Anterior cingulate cortex (tissue), 58 donors: ENCODE data around the gene NAALADL2.
"Not testable (repeated sequence)": the region's sequence is repeated elsewhere in the genome, so short reads cannot be mapped to it uniquely, and the experiment has no call there.

Experiments
- DNase-seq, 58 donors: peaks; one replicate each; lab custom pipeline; 2025; lab: John Stamatoyannopoulos, UW

Gene NAALADL2

DNA sequence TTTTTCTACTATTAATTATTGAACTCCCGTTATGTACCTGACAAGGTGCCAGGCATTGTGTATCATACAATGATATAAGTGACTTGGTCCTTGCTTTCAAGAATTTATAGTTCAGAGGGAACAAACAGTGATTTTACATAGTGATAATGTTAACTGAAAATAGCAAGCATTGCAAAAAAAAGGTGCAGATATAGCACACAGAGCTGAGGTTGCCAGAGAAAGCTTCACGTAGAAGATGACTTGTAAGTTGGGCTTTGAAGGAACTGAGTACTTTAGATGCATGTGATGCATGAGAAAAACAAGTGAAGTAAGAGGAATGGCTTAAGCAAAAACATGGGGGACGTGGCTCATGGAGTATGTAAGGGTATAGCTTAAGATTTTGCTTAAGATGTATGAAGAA lies 584.5 kb downstream of the NAALADL2 start:
- DNase-seq: no peak

DNA sequence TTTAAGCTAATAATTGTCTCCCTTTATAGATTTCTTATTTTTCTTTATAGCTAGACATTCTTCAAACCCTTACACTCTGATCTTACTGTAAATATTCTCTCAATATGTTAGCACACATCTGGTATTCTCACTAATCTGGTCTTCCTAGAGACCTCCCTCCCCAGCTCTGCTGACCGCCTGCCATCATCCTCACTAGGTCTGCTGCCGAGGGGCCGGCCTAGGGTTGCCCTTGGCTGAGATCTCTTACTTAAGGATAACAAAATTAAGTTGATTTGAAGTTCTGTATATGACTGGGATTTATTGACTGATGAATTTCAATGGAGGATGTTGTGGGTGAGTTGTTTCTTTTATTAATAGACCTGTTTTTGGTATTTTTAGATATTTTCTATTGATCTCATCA lies 586.6 kb downstream of the NAALADL2 start:
- DNase-seq: no peak

DNA sequence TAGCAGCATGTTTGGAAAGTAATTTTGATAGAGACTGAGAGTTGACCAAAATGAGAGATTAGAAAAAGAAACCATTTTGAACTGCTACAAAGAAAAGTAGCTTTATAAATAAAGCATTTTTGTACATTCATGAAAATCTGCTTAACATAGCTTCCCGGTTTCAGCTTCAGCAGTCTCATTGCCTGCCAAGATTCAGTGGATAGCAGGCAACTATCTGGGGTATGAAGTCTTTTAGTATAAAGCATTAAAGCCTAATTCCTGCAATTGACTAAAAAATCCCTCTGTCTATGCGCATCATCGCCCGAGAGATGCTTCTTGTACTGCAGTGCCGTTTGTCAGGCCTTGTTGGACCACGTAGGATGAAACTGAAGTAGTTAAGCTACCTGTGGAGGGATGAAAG lies 588.4 kb downstream of the NAALADL2 start:
- no peak for DNase-seq

GRCh38 chr3:175453361-175453760 lies 594.2 kb downstream of the NAALADL2 start:
- no peak for DNase-seq

DNA sequence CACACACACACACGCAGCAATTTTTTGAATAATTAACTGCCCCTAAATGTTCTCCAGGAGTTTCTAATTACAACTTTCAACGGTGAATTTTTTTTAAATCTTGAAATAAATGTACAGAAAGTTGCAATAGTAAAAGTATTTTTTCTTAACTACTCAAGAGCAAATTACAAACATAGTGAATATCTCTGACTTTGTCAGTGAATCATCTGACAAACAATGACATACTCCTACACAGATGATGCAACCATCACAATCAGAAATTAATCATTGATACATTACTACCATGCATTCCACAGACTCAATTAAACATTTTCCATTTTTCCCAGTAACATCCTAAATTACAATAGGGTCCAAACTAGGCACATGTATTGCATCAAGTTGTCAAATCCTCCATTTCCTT lies 597.3 kb downstream of the NAALADL2 start:
- no peak for DNase-seq

- no peak for DNase-seq
These were observed 598.2 kb downstream of the NAALADL2 start for GRCh38 chr3:175457301-175457700.

- DNase-seq: not testable (repeated sequence)
These were observed 601.8 kb downstream of the NAALADL2 start for GRCh38 chr3:175460849-175461399.

- DNase-seq: no peak
These were observed 605.2 kb downstream of the NAALADL2 start for GRCh38 chr3:175464362-175464761.

DNA sequence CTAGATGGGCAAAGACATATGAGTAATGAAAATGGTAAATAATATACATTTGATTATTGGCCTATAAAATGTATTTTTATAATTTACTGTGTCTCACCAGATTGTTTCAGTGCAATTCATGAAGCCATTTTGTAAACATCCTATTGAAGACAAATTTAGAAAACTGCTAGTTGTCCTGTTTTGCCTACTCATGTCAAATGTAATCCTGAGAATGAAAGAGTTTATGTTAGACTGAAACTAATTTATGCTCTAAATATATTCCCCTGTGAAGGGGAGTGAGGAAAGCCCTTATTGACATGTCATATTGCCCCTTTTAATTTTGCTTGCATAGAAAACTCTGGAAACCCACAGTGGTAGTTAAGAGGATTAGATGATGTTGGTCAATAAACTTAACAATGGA lies 610.0 kb downstream of the NAALADL2 start:
- no peak for DNase-seq

GRCh38 chr3:175475765-175476164 lies 616.6 kb downstream of the NAALADL2 start:
- no peak for DNase-seq

- DNase-seq: no peak
These were observed 617.4 kb downstream of the NAALADL2 start for GRCh38 chr3:175476489-175476888.

DNA sequence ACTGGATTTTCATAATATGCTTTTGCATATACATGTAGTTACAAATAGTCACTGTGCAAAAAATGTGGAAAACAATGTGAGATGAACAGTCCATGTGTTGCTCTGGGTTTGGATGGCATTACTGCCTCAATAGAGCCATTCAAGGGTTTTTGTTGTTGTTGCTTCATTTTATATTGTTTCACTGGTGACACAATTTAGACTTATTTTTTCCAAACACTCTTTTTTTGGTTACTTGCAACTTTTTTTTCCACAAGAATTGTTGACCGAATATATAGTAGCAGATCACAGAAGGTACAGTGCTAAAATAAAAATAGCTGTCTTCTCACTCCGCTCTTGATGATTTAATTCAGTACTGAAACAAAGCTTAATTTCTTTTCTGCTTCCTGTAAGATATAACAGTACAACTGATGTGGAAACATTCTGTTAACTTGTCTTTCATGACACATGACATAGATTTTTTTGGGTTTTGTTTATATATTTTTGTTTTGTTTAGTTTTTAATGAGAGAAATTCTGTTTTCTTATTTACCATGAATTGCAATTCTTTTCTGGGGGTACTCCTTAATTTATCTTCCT lies 618.6 kb downstream of the NAALADL2 start:
- no peak for DNase-seq

GRCh38 chr3:175478301-175478700 lies 619.2 kb downstream of the NAALADL2 start:
- no peak for DNase-seq

GRCh38 chr3:175479175-175479574 lies 620.0 kb downstream of the NAALADL2 start:
- no peak for DNase-seq

DNA sequence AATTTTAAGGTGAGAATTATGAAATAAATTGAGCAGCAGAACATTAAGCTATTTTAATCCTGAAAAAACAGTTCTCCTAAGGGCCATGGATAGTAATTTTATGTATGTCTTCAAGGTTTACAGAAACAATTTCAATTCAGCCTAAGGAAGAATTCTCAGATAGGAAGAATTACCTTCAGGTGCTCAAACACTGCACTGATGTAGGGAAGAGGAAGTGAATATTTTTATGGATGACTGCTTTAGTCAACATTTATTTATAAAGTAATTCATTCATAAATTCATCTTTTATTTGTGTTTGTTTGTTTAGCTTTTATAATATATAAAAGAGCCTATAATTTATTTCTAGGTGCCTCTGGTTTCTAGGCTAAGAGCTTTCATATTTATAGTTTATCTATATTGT lies 620.7 kb downstream of the NAALADL2 start:
- DNase-seq: no peak

- DNase-seq: no peak
These were observed 625.5 kb downstream of the NAALADL2 start for GRCh38 chr3:175484666-175485065.

DNA sequence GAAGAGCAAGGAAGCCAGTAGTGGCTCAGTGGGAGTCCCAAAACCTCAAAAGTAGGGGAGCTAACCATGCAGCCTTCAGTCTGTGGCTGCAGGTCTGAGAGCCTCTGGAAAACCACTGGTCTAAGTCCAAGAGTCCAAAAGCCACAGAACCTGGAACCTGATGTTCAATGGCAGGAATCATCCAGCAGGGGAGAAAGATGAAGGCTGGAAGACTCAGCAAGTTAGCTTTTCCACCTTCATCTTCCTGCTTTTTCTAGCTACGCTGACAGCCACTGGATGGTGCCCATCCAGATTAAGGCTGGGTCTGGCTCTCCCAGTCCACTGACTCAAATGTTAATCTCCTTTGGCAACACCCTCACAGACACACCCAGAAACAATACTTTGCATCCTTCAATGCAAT lies 626.3 kb downstream of the NAALADL2 start:
- DNase-seq: no peak

GRCh38 chr3:175486255-175486654 lies 627.1 kb downstream of the NAALADL2 start:
- no peak for DNase-seq

DNA sequence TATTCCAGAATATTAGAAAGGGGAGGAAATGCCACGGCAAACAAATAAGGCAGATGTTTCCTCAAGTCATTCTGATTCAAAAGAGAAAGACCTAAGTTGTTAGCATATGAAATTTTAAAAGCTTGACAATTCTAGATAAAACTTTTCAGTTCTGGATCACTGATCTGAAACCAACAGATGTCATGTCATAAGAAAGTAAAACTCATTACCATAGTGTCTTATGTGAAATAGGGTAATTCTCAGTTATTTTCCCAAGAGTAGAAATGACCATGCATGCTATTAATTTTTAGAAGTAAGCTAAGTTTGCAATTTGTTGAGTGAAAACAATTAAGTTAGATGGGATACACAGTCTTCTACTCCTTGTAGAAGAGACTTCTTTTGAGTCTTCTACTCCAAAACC lies 630.3 kb downstream of the NAALADL2 start:
- no peak for DNase-seq

- DNase-seq: no peak
These were observed 634.2 kb downstream of the NAALADL2 start for GRCh38 chr3:175493301-175493700.

DNA sequence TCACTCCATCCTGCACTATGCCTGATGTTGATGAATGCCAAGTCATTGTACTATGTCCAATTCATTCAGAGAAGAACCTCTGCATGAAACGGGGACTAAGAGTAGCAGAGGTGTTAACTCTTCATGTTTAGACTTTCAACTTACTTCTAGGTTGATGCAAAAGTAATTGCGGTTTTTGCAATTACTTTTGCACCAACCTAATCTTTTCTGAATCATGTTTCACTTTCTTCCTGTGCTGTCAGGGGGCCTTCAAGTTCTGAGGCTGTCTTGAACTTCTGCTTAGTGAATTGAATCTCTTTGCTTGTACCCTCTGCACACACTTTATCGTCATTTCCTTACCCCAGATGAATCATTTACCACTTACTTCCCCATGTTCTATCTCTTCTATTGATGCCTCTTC lies 636.2 kb downstream of the NAALADL2 start:
- no peak for DNase-seq

- no peak for DNase-seq
These were observed 643.0 kb downstream of the NAALADL2 start for GRCh38 chr3:175502155-175502554.

- DNase-seq: no peak
These were observed 652.2 kb downstream of the NAALADL2 start for GRCh38 chr3:175511219-175511785.
